Endothelial cell of umbilical vein (primary cell): ENCODE measurements around the gene RBM20. TPM values are rescaled to one million over a fixed set of nuclear protein-coding genes. Genes with fewer than 3 reads are reported as not detected.

Experiments
- BruUV-seq: library from RNA; stranded (reverse); fragments of 400-500 nt; replicated peaks from 2 replicates; lab custom pipeline; 2021; lab: Mats Ljungman, UMichigan
- CTCF ChIA-PET: fragments of 300-600, 350-600 bp; sonication (Branson Sonifier 250); formaldehyde crosslinking; loops from one replicate; lab custom pipeline; 2021; ENCODE audit warnings: antibody characterized with exemption, inconsistent platforms; lab: Charles Lee
- POLR2A ChIA-PET: fragments of 300-600, 350-600 bp; sonication (Branson Sonifier 250); formaldehyde crosslinking; loops from one replicate; lab custom pipeline; 2021; ENCODE audit warnings: antibody characterized with exemption, inconsistent platforms; lab: Charles Lee
- DNase-seq: peaks from one replicate; pipeline ENCODE4 v3.0.0-alpha.2; 2011; ENCODE audit warnings: low read depth, low spot score
- FAIRE-seq: peaks from 2 replicates; lab custom pipeline; 2011; peaks lifted over from hg19 to GRCh38; lab: Jason Lieb, UNC
- H2AFZ ChIP-seq: 2 replicates; pipeline ENCODE4 v1.6.0; 2012; ENCODE audit warnings: low read depth, low read length, control low read depth, inconsistent platforms
- H3K27ac ChIP-seq: 2 replicates; pipeline ENCODE4 v1.5.1; 2011; ENCODE audit warnings: low read depth, mild to moderate bottlenecking, control low read depth, low read length, moderate library complexity; ENCODE audit not compliant: insufficient read depth
- H3K27me3 ChIP-seq, 2 experiments: 2 replicates each; pipeline versions ENCODE4 v1.6.0 to v1.6.1; 2011; ENCODE audit warnings: low read length in 2 of 2, mixed read lengths in 1 of 2; ENCODE audit not compliant: control insufficient read depth in 2 of 2, insufficient read depth in 2 of 2
- H3K36me3 ChIP-seq, 2 experiments: 2 replicates in 1 of 2; 3 replicates in 1 of 2; pipeline ENCODE4 v1.5.1; 2011; ENCODE audit warnings: low read length in 2 of 2, mild to moderate bottlenecking in 1 of 2, moderate library complexity in 1 of 2; ENCODE audit not compliant: control insufficient read depth in 2 of 2, insufficient read depth in 2 of 2; ENCODE audit errors: extremely low read depth in 1 of 2
- H3K4me1 ChIP-seq: 3 replicates; pipeline ENCODE4 v1.5.1; 2011; ENCODE audit warnings: mild to moderate bottlenecking, low read length; ENCODE audit not compliant: control insufficient read depth, insufficient read depth; ENCODE audit errors: extremely low read depth
- H3K4me2 ChIP-seq: 2 replicates; pipeline ENCODE4 v1.6.1; 2011; ENCODE audit warnings: low read length, control low read depth, mixed read lengths; ENCODE audit not compliant: insufficient read depth
- H3K4me3 ChIP-seq, 3 experiments: fragments of 200-600 bp in 1 of 3; sonication (generic), shearing (Covaris generic) in 1 of 3; replicated peaks in 1 of 3; 2 replicates each; pipeline ENCODE4 v1.5.1; 2011 to 2016; ENCODE audit warnings: control low read depth in 3 of 3, low read length in 3 of 3, mild to moderate bottlenecking in 2 of 3, inconsistent platforms in 1 of 3, low read depth in 1 of 3, moderate library complexity in 1 of 3; ENCODE audit not compliant: insufficient read depth in 1 of 3
- H3K79me2 ChIP-seq: 2 replicates; pipeline ENCODE4 v1.6.0; 2012; ENCODE audit warnings: low read length, inconsistent platforms; ENCODE audit not compliant: control insufficient read depth, insufficient read depth
- H3K9ac ChIP-seq: replicated peaks from 2 replicates; pipeline ENCODE3; 2011; ENCODE audit warnings: low read length, control low read depth; ENCODE audit not compliant: insufficient read depth; ENCODE audit errors: extremely low read depth
- H3K9me1 ChIP-seq: replicated peaks from 3 replicates; pipeline ENCODE4 v1.6.0; 2011; ENCODE audit warnings: mild to moderate bottlenecking, low read length; ENCODE audit not compliant: control insufficient read depth, insufficient read depth; ENCODE audit errors: extremely low read depth
- H3K9me3 ChIP-seq: replicated peaks from 2 replicates; pipeline ENCODE4 v1.5.1; 2012; ENCODE audit warnings: low read length, inconsistent platforms; ENCODE audit not compliant: control insufficient read depth, insufficient read depth
- H4K20me1 ChIP-seq: replicated peaks from 2 replicates; pipeline ENCODE3; 2011; ENCODE audit warnings: mild to moderate bottlenecking, low read length; ENCODE audit not compliant: control insufficient read depth, insufficient read depth; ENCODE audit errors: extremely low read depth
- EZH2 ChIP-seq: IDR thresholded peaks from 2 replicates; pipeline ENCODE4 v1.6.1; 2012; ENCODE audit warnings: borderline replicate concordance, low read depth, mild to moderate bottlenecking, moderate library complexity, low read length, inconsistent platforms; ENCODE audit not compliant: severe bottlenecking
- FOS ChIP-seq: IDR thresholded peaks from 2 replicates; pipeline ENCODE4 v1.6.1; 2011; ENCODE audit warnings: mild to moderate bottlenecking, low read length, moderate library complexity, borderline replicate concordance; ENCODE audit not compliant: insufficient read depth
- GATA2 ChIP-seq: IDR thresholded peaks from 2 replicates; pipeline ENCODE4 v1.7.0; 2011; ENCODE audit warnings: low read depth, mild to moderate bottlenecking, moderate library complexity, mixed read lengths, low read length; ENCODE audit not compliant: insufficient read length, insufficient read depth
- JUN ChIP-seq: IDR thresholded peaks from 2 replicates; pipeline ENCODE4 v1.6.1; 2011; ENCODE audit warnings: borderline replicate concordance, low read depth; ENCODE audit not compliant: insufficient read length, insufficient read depth
- MAX ChIP-seq: IDR thresholded peaks from 2 replicates; pipeline ENCODE4 v1.6.1; 2011; ENCODE audit not compliant: insufficient read depth, insufficient read length
- MYC ChIP-seq: IDR thresholded peaks from one replicate; pipeline ENCODE4 v1.6.1; 2011; ENCODE audit warnings: mild to moderate bottlenecking, low read depth, low read length
- POLR2A ChIP-seq: IDR thresholded peaks from 2 replicates; pipeline ENCODE4 v1.6.1; 2012; ENCODE audit warnings: low read depth, mild to moderate bottlenecking, control low read depth, low read length
- POLR2AphosphoS5 ChIP-seq: IDR thresholded peaks from 2 replicates; pipeline ENCODE4 v1.6.1; 2012; ENCODE audit warnings: low read depth, mild to moderate bottlenecking, control low read depth, low read length, moderate library complexity; ENCODE audit not compliant: insufficient read depth
- dilution Hi-C: fragments of 300-500 bp; cut with MboI; formaldehyde crosslinking; loops from one replicate; pipeline ENCODE4 v1.15.0; 2019; ENCODE audit warnings: low sequenced_read_pairs; ENCODE audit not compliant: extremely low pct_ligation_motif_present
- intact Hi-C: fragments of 100-400 bp; cut with micrococcal nuclease; formaldehyde crosslinking; loops from one replicate; pipeline ENCODE4 v1.10.0; 2022
- polyA plus RNA-seq, 4 experiments: library from polyadenylated mRNA; depleted of rRNA in 3 of 4; stranded (reverse) in 3 of 4; unstranded in 1 of 4; fragments of >200 nt; gene quantifications; 2 replicates each; pipeline versions ENCODE4 v1.2.1 to v1.2.3, GENCODE V29; 2011 to 2012; ENCODE audit warnings: missing spikeins in 1 of 4
- total RNA-seq: library from RNA; stranded (reverse); gene quantifications from 2 replicates; pipeline ENCODE4 v1.2.3, GENCODE V29; 2021
- TF ChIP-seq, protein P1 (sequence below), 2 donors: IDR thresholded peaks; 1 replicate in 1 of 2; 2 replicates in 1 of 2; pipeline ENCODE4 v1.5.1; 2011; ENCODE audit warnings: low read length in 2 of 2, mild to moderate bottlenecking in 2 of 2, moderate library complexity in 2 of 2, control low read depth in 1 of 2, inconsistent platforms in 1 of 2, low read depth in 1 of 2; ENCODE audit not compliant: insufficient read depth in 1 of 2; ENCODE audit errors: extremely low read depth in 1 of 2

The RBM20 gene
- total and polyA plus RNA-seq, 2 donors (not counting 3 experiments of a cell fraction or from before 2014, with no cell fraction given), result 0.04 TPM; not detected in 1

- dilution Hi-C loops (no loop called here), intact Hi-C loops (no loop called here)
- Histone ChIP-seq H4K20me1 (no peaks in the 10 kb centered on the region), H2AFZ (no peak overlapping the region), H3K36me3 (no peaks in the 10 kb centered on the region), H3K9me1 (no peaks in the 10 kb centered on the region), H3K4me2 (no peak overlapping the region), H3K9ac (no peak overlapping the region), H3K27ac (no peak overlapping the region), H3K4me3 (no peak overlapping the region), H3K27me3 (peaks cover 0 to 3% of the 10 kb centered on the region in 2 experiments), H3K9me3 (no peaks in the 10 kb centered on the region), H3K79me2 (no peaks in the 10 kb centered on the region), H3K4me1 (no peaks in the 10 kb centered on the region)
- DNase-seq (no peak), FAIRE-seq (no peak)
- POLR2A ChIA-PET, result no interaction called here
- CTCF ChIA-PET, result interaction anchor here (1.2 kb wide), 2 partner anchors 12 to 18 kb away, joined by 3 to 4 read pairs; no protein-coding TSS in a partner anchor
- BruUV-seq, result no TSS peak
- TF ChIP-seq POLR2A (no peak), EZH2 (no peak), GATA2 (no peak), JUN (no peak), MYC (no peak), POLR2AphosphoS5 (no peak), FOS (no peak), MAX (no peak)
- TF ChIP-seq, protein P1, sequence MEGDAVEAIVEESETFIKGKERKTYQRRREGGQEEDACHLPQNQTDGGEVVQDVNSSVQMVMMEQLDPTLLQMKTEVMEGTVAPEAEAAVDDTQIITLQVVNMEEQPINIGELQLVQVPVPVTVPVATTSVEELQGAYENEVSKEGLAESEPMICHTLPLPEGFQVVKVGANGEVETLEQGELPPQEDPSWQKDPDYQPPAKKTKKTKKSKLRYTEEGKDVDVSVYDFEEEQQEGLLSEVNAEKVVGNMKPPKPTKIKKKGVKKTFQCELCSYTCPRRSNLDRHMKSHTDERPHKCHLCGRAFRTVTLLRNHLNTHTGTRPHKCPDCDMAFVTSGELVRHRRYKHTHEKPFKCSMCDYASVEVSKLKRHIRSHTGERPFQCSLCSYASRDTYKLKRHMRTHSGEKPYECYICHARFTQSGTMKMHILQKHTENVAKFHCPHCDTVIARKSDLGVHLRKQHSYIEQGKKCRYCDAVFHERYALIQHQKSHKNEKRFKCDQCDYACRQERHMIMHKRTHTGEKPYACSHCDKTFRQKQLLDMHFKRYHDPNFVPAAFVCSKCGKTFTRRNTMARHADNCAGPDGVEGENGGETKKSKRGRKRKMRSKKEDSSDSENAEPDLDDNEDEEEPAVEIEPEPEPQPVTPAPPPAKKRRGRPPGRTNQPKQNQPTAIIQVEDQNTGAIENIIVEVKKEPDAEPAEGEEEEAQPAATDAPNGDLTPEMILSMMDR (IDR thresholded peaks at IDR 0.05; ENCODE audit: extremely low read depth in 1 of 2, insufficient read depth in 1 of 2, low read depth in 1 of 2, low read length in 2 of 2), result no peak
Measured at GRCh38 chr10:110786172-110786571, 142.0 kb downstream of the RBM20 start.
